Measurements from ENCODE around the gene UBA1.

GRCh38 chrX:47170861-47171692 lies 22.6 kb upstream of the UBA1 start:
- TF ChIP-seq EP300 (IDR thresholded peaks at IDR 0.05) = no peak
- no peak for TF ChIP-seq CTCF (IDR thresholded peaks at IDR 0.05)
